H1 (cell line): ENCODE data around the gene COL5A3. TPM values are rescaled to one million over a fixed set of nuclear protein-coding genes. Genes with fewer than 3 reads are reported as not detected.

Experiments used
- BCL11A ChIP-seq, 2 experiments: IDR thresholded peaks; one replicate each; pipeline ENCODE4 v1.6.1; 2011; ENCODE audit warnings: low read depth in 2 of 2, low read length in 2 of 2, mild to moderate bottlenecking in 2 of 2
- CHD7 ChIP-seq: fragments of 300-600 bp; sonication (generic); IDR thresholded peaks from 2 replicates; pipeline ENCODE4 v1.7.1; 2012; ENCODE audit warnings: low read length, moderate library complexity, mild to moderate bottlenecking, inconsistent platforms; ENCODE audit not compliant: insufficient replicate concordance
- EGR1 ChIP-seq: IDR thresholded peaks from 2 replicates; pipeline ENCODE4 v1.6.1; 2011; ENCODE audit warnings: low read depth, low read length, borderline replicate concordance
- GTF2F1 ChIP-seq: IDR thresholded peaks from 2 replicates; pipeline ENCODE4 v1.6.1; 2012; ENCODE audit warnings: low read depth, low read length, improper control_type of control experiment, borderline replicate concordance
- POLR2A ChIP-seq, 2 experiments: IDR thresholded peaks; 1 replicate in 1 of 2; 2 replicates in 1 of 2; pipeline ENCODE4 v1.6.1; 2011; ENCODE audit warnings: low read depth in 2 of 2, low read length in 2 of 2, mild to moderate bottlenecking in 2 of 2; ENCODE audit errors: control extremely low read depth in 1 of 2
- polyA plus RNA-seq, 7 experiments: library from polyadenylated mRNA; depleted of rRNA in 3 of 7; stranded (reverse) in 5 of 7; unstranded in 2 of 7; fragments of >200 nt in 5 of 7; fragments of 200-250 nt in 2 of 7; gene quantifications; 1 replicate in 5 of 7; 2 replicates in 1 of 7; 4 replicates in 1 of 7; pipeline versions ENCODE4 v1.2.1 to v1.2.3, GENCODE V29; 2011 to 2013; ENCODE audit warnings: missing spikeins in 2 of 7, mixed read lengths in 2 of 7
- total RNA-seq: library from RNA; stranded (reverse); fragmentation: NEBNext Ultra II Directional; extraction: Animal tissue kit (Norgen Biotek cat#: 25700); gene quantifications from 2 replicates; pipeline ENCODE4 v1.2.1, GENCODE V29; 2021

The COL5A3 gene
- total and polyA plus RNA-seq, 2 of the 8 experiments (the other 6 are each of a cell fraction or from before 2014, with no cell fraction given): 0.67 to 0.74 TPM

DNA sequence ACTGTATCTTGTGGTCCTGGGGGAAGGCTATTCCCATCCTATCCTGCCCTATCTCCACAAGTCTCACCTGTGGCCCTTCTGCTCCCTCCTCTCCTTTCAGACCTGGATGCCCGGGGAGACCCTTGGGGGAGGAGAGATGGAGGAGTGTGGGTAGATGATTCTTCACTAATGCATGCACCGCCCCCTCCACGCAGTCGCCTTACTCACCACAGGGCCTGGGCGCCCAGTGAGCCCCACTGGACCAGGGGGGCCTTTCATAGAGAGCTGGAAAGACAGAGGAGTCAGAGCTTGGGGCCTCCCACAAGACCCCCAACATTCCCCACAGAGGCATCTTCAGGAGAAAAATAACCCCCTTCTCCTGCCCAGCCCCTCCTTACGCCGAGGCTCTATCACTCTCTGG is 14.3 kb downstream of the COL5A3 start (continued):
- no peak for TF ChIP-seq CHD7
- no peak for TF ChIP-seq BCL11A (IDR thresholded peaks at IDR 0.05; ENCODE audit: low read depth in 2 of 2, low read length in 2 of 2)
- TF ChIP-seq EGR1: no peak
- no peak for TF ChIP-seq GTF2F1
- TF ChIP-seq POLR2A (IDR thresholded peaks at IDR 0.05; ENCODE audit: control extremely low read depth in 1 of 2, low read depth in 2 of 2, low read length in 2 of 2): no peak
